GM12865 (cell line): ENCODE measurements around the gene MYL6.

Source experiments
- DNase-seq: peaks from one replicate; pipeline ENCODE4 v3.0.0; 2010; ENCODE audit warnings: low read depth
- H3K4me3 ChIP-seq: 2 replicates; pipeline ENCODE4 v1.5.1; 2011; ENCODE audit warnings: mild to moderate bottlenecking, low read depth, low read length, control low read depth
- TF ChIP-seq, protein P1 (sequence below): IDR thresholded peaks from 2 replicates; pipeline ENCODE4 v1.5.1; 2011; ENCODE audit warnings: low read length, control low read depth, low read depth, inconsistent platforms; ENCODE audit not compliant: insufficient read depth; ENCODE audit errors: missing control alignments

The MYL6 gene

DNA sequence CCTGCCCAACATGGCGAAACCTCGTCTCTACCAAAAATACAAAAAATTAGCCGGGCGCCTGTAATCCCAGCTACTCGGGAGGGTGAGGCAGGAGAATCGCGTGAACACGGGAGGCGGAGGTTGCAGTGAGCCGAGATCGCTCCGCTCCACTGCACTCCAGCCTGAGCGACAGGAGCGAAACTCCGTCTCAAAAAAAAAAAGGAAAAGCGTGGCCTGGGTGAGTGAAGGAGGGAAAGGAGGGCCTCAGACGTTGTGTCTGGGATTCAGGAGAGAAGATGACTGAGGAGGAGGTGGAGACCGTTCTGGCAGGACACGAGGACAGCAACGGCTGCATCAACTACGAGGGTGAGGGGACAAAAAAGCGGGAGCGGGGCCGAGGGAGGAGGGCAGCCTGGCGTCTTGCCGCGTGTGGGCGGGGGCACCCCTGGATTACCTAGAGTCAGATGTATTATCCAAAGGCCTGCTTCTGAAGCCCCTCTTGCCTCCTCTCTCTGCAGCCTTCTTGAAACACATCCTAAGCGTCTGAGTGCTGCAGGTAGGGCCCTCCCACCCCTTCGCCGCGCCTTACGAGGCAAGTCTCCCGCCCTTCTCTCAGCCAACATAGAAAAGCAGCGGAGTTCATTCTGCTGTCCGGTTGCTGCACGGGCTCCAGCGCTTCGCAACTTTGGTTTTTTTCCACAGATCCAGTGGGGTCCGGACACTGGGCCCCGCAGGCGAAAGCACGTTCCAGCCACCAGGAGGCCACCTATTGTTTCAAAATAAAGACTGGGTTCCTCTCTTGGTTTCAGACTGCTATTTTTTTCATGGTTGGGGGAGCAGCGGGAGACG is 744 bp upstream of the MYL6 start:
- DNase-seq: peak; percentile 86
- TF ChIP-seq, protein P1, sequence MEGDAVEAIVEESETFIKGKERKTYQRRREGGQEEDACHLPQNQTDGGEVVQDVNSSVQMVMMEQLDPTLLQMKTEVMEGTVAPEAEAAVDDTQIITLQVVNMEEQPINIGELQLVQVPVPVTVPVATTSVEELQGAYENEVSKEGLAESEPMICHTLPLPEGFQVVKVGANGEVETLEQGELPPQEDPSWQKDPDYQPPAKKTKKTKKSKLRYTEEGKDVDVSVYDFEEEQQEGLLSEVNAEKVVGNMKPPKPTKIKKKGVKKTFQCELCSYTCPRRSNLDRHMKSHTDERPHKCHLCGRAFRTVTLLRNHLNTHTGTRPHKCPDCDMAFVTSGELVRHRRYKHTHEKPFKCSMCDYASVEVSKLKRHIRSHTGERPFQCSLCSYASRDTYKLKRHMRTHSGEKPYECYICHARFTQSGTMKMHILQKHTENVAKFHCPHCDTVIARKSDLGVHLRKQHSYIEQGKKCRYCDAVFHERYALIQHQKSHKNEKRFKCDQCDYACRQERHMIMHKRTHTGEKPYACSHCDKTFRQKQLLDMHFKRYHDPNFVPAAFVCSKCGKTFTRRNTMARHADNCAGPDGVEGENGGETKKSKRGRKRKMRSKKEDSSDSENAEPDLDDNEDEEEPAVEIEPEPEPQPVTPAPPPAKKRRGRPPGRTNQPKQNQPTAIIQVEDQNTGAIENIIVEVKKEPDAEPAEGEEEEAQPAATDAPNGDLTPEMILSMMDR: peak; percentile 62
- peak overlapping the region; percentile 80 for H3K4me3 ChIP-seq

DNA sequence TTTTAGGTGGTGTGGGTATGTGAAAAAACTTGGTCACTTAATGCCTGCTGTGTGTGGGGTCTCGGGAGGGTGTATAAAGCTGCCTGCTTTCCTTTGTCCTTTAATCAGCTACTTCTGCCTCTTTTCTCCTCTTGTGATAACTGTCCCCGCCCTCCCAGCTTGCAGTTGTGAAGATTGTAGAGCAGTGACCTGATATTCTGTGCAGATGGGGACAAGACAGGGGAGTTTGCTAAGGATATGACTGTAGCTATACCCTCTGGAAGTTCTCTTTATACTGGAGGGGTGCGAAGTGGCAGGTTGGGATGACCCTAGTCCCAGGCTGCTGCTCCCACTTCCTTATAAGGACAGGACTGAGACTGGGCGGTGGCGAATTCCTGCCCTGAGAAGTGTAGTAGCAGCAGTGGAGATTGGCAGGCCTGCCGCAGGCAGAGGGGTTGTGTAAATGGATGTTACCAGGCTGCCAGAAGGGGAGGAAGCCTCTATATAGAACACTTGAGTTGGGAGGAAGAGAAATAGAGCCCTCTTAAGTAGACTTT is 835 bp downstream of the MYL6 start:
- H3K4me3 ChIP-seq: peak overlapping the region; percentile 80
- TF ChIP-seq, protein P1: no peak
- peak; percentile 59 for DNase-seq

DNA sequence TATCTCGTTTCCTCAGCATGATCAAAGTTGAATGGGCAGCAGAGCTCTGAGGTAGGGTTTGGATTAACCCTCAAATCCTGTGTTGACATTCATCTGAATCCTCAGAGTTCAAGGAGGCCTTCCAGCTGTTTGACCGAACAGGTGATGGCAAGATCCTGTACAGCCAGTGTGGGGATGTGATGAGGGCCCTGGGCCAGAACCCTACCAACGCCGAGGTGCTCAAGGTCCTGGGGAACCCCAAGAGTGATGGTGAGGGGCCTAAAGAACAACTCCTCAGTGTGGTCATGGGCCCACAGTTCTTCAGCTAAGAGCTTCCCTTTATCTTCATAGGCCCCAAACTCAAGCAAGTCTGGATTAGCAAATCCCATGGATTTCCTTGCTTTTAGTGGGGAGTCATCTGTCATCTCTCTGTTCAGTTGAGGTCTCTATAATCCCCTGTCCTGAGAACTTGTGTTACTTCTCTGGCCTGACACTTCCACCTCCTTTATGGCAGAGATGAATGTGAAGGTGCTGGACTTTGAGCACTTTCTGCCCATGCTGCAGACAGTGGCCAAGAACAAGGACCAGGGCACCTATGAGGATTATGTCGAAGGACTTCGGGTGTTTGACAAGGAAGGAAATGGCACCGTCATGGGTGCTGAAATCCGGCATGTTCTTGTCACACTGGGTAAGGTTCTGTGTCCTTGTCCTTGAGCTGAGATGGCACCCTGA is 1.5 kb downstream of the MYL6 start:
- DNase-seq: no peak
- H3K4me3 ChIP-seq: peak overlapping the region; percentile 80
- TF ChIP-seq, protein P1: no peak

DNA sequence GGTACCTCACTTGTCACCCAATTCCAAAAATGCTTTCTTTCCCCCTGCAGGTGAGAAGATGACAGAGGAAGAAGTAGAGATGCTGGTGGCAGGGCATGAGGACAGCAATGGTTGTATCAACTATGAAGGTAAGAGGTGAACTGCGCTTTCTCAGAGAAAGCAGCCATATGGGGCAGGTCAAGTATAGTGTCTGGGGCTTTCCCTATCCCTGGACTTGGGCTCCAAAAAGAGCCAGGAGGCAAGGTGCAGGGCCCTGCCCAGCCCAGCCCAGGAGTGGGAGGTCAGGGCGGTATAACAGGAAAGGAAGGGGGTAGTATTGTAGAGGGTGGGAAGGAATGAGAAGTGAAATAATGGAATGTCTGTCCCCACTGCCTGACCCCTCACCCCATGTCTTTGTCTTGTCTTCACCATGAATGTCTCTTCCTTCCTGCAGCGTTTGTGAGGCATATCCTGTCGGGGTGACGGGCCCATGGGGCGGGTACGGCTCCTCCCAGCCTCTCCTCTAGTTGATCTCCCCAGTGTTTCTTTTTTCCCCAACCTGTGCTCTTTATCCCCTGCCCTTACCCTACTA is 2.1 kb downstream of the MYL6 start:
- H3K4me3 ChIP-seq: peak overlapping the region; percentile 80
- DNase-seq: peak; percentile 61
- TF ChIP-seq, protein P1: no peak

DNA sequence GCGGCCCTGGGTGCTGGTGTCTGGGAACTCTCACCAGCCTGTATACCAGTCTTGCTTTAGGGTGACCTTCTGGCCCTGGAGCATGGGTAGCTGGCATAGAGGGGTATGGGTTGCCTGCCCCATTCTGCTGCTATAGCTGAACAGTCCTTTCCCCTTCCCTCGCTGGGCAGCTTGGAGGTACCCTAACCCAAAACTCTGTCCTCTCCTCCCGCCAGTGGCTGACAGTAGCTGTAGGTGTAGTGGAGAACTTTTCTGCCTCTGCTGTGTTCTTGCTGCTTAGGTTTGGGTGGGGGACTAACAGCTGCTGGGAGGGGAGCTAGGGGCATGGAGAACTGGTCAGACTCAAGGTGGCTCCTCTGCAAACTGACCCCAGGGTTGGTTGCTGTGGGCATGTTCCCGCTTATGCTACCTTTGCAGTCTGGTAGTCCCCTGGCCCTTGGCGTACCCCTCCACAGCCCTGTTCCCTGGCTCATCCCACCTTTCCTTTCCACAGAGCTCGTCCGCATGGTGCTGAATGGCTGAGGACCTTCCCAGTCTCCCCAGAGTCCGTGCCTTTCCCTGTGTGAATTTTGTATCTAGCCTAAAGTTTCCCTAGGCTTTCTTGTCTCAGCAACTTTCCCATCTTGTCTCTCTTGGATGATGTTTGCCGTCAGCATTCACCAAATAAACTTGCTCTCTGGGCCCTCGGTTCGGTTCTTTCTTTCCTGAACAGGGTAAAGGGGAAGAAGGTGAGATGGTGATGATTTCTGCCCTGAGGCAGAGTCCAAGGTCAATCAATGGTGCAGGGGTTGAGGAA is 2.9 kb downstream of the MYL6 start:
- TF ChIP-seq, protein P1: no peak
- H3K4me3 ChIP-seq: peak overlapping the region; percentile 80
- no peak for DNase-seq

DNA sequence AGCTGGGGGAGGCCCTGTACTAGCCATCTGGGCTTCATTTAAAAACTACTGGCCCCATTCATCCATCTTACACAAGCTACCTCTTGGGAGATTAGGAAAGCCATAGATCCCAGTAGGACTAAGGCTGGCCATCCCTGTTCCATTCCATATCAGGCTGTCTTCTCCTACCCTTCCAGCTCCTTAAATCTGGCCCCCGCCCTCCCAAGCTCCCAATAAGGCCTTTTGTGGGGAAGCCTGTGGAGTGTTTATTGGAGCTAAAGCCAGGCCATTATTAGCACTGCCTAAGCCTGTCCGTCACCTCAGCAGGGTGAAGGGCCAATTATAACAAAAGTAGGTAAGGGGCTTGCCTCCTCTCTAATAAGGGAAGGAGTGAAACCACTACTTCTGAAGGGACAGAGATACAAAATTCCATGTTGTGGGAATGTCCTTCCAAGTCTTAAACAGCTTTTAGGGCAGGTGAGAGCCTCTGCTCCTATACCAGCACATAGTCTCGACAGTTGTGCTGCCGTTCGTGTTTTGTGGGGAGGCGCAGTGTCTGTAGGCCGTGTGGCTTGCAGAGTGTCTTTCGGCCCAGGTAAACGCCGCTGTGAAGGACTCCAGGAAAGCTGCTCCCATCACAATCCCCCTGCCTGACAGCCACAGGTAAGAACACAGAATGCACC is 3.7 kb downstream of the MYL6 start:
- TF ChIP-seq, protein P1: no peak
- no peak overlapping the region for H3K4me3 ChIP-seq
- no peak for DNase-seq
